BE2C (cell line): ENCODE data around the gene FPGS.

Source experiments
- DNase-seq: peaks from one replicate; pipeline ENCODE4 v3.0.0-alpha.2; 2020
- H3K27me3 ChIP-seq: fragments of 250-450 bp; sonication (Bioruptor Pico); 2 replicates; pipeline ENCODE4 v1.5.1; 2020; ENCODE audit warnings: mild to moderate bottlenecking
- H3K36me3 ChIP-seq: fragments of 250-450 bp; sonication (Bioruptor Pico); 2 replicates; pipeline ENCODE4 v1.5.1; 2020; ENCODE audit warnings: mild to moderate bottlenecking
- H3K4me1 ChIP-seq: fragments of 250-450 bp; sonication (Bioruptor Pico); 2 replicates; pipeline ENCODE4 v1.5.1; 2020
- H3K4me3 ChIP-seq: 2 replicates; pipeline ENCODE4 v1.5.1; 2011; ENCODE audit warnings: low read depth, low read length
- H3K9me3 ChIP-seq: fragments of 250-450 bp; sonication (Bioruptor Pico); 2 replicates; pipeline ENCODE4 v1.5.1; 2020
- CTCF ChIP-seq: IDR thresholded peaks from 2 replicates; pipeline ENCODE4 v1.5.1; 2012; ENCODE audit warnings: mild to moderate bottlenecking, low read depth, low read length

The FPGS gene

GRCh38 chr9:127862075-127863011, 59.7 kb downstream of the FPGS start:
- Histone ChIP-seq H3K9me3 (no peaks in the 10 kb centered on the region), H3K4me1 (peaks cover 23% of the 10 kb centered on the region), H3K27me3 (no peaks in the 10 kb centered on the region), H3K36me3 (peaks cover 3% of the 10 kb centered on the region; the same call in 1 of the 2 replicates), H3K4me3 (no peak overlapping the region)
- TF ChIP-seq CTCF = no peak
- DNase-seq = no peak

- Histone ChIP-seq H3K4me1 (peaks cover 17% of the 10 kb centered on the region), H3K27me3 (no peaks in the 10 kb centered on the region), H3K4me3 (no peak overlapping the region), H3K36me3 (peaks cover 3% of the 10 kb centered on the region), H3K9me3 (no peaks in the 10 kb centered on the region)
- TF ChIP-seq CTCF = no peak
- DNase-seq = no peak
Observed at GRCh38 chr9:127863191-127863621, 60.5 kb downstream of the FPGS start.
